T-cell (primary cell): ENCODE data around the gene PRIMA1. TPM values are rescaled to one million over a fixed set of nuclear protein-coding genes. Genes with fewer than 3 reads are reported as not detected.

Experiments
- ATAC-seq, 4 experiments: fragments of 200-7000 bp in 3 of 4; fragments of 150-1000 bp in 1 of 4; cut with Tn5 transposase; replicated peaks in 1 of 4; 1 replicate in 3 of 4; 2 replicates in 1 of 4; pipeline ENCODE4 v1.10.0; 2021; ENCODE audit warnings: moderate library complexity in 3 of 4, mild to moderate bottlenecking in 2 of 4, moderate number of reproducible peaks in 1 of 4
- CTCF ChIA-PET, 2 donors: fragments of 300-600 bp; sonication (Branson Sonifier 250); formaldehyde crosslinking; loops; one replicate each; lab custom pipeline; 2022; ENCODE audit warnings: antibody characterized with exemption in 2 of 2; lab: Charles Lee
- POLR2A ChIA-PET, 2 donors: fragments of 300-600 bp; sonication (Branson Sonifier 250); formaldehyde crosslinking; loops; one replicate each; lab custom pipeline; 2022; ENCODE audit warnings: antibody characterized with exemption in 2 of 2; lab: Charles Lee
- DNase-seq, 35 experiments: peaks; one replicate each; pipeline versions ENCODE4 v3.0.0 to v3.0.0-alpha.2; 2013 to 2023
- H3K27ac ChIP-seq: one replicate; pipeline ENCODE4 v1.5.1; 2013; ENCODE audit warnings: low read length
- H3K27me3 ChIP-seq, 2 experiments: replicated peaks in 1 of 2; 1 replicate in 1 of 2; 2 replicates in 1 of 2; pipeline versions ENCODE4 v1.6.1 to v1.7.0; 2013; ENCODE audit warnings: low read length in 1 of 2, mixed read lengths in 1 of 2; ENCODE audit not compliant: control insufficient read depth in 2 of 2, insufficient read depth in 2 of 2; ENCODE audit errors: extremely low read depth in 1 of 2
- H3K36me3 ChIP-seq, 2 donors: 1 replicate in 1 of 2; 2 replicates in 1 of 2; pipeline versions ENCODE4 v1.6.1 to v1.7.0; 2013; ENCODE audit warnings: low read length in 1 of 2; ENCODE audit not compliant: control insufficient read depth in 2 of 2, insufficient read depth in 1 of 2; ENCODE audit errors: extremely low read depth in 1 of 2
- H3K4me1 ChIP-seq, 2 experiments: 1 replicate in 1 of 2; 2 replicates in 1 of 2; pipeline versions ENCODE4 v1.6.1 to v1.7.0; 2013; ENCODE audit warnings: low read length in 2 of 2, mixed read lengths in 1 of 2; ENCODE audit not compliant: insufficient read depth in 2 of 2, control insufficient read depth in 1 of 2; ENCODE audit errors: extremely low read depth in 1 of 2
- H3K4me3 ChIP-seq, 2 donors: 1 replicate in 1 of 2; 2 replicates in 1 of 2; pipeline versions ENCODE4 v1.5.1 to v1.7.0; 2013; ENCODE audit warnings: mild to moderate bottlenecking in 2 of 2, low read length in 1 of 2, moderate library complexity in 1 of 2; ENCODE audit not compliant: control insufficient read depth in 1 of 2; ENCODE audit errors: extremely low read depth in 1 of 2
- H3K9me3 ChIP-seq: 2 replicates; pipeline ENCODE4 v1.7.0; 2013
- H3K27ac Mint-ChIP-seq, 2 donors: one replicate each; pipeline ENCODE4 v1.8.0; 2020 to 2021; ENCODE audit warnings: mild to moderate bottlenecking in 2 of 2, mixed read lengths in 2 of 2
- H3K27me3 Mint-ChIP-seq, 2 donors: one replicate each; pipeline ENCODE4 v1.8.0; 2021 to 2022; ENCODE audit warnings: mixed read lengths in 2 of 2
- H3K36me3 Mint-ChIP-seq: one replicate; pipeline ENCODE4 v1.8.0; 2021; ENCODE audit warnings: mixed read lengths
- H3K4me1 Mint-ChIP-seq, 3 donors: one replicate each; pipeline ENCODE4 v1.8.0; 2020 to 2022; ENCODE audit warnings: mixed read lengths in 3 of 3, mild to moderate bottlenecking in 1 of 3
- H3K4me3 Mint-ChIP-seq, 3 donors: one replicate each; pipeline ENCODE4 v1.8.0; 2020 to 2022; ENCODE audit warnings: mild to moderate bottlenecking in 3 of 3, mixed read lengths in 3 of 3, moderate library complexity in 3 of 3
- H3K9me3 Mint-ChIP-seq, 3 donors: one replicate each; pipeline ENCODE4 v1.8.0; 2020 to 2022; ENCODE audit warnings: mixed read lengths in 3 of 3
- WGBS: methylation state at CpG from one replicate; pipeline ENCODE4 v1.1.5; 2013; ENCODE audit warnings: missing lambda C conversion rate; ENCODE audit not compliant: insufficient coverage; 5-methylcytosine and 5-hydroxymethylcytosine counted together
- total RNA-seq, 35 experiments: library from RNA in 6 of 35; stranded (reverse) in 6 of 35; fragments of 120-200 nt in 1 of 35; gene quantifications; one replicate each; pipeline versions ENCODE4 v1.2.1 to v1.2.4 and lab custom pipeline; 2013 to 2026

The PRIMA1 gene
- total RNA-seq, 5 donors from 2014 or later (not counting 1 experiment from before 2014, with no cell fraction given) = not detected

- Mint-ChIP-seq H3K9me3 (no peaks in the 10 kb centered on the region), H3K4me3 (no peak overlapping the region), H3K4me1 (no peaks in the 10 kb centered on the region), H3K27ac (no peak overlapping the region), H3K36me3 (no peaks in the 10 kb centered on the region), H3K27me3 (peaks cover 14 to 25% of the 10 kb centered on the region in 2 donors)
- ATAC-seq = no peak
- Histone ChIP-seq H3K27ac (no peak overlapping the region), H3K4me1 (no peaks in the 10 kb centered on the region), H3K4me3 (no peak overlapping the region), H3K36me3 (no peaks in the 10 kb centered on the region), H3K27me3 (peaks cover 0 to 24% of the 10 kb centered on the region in 2 experiments), H3K9me3 (no peaks in the 10 kb centered on the region)
- POLR2A ChIA-PET = no interaction called here
- CTCF ChIA-PET = no interaction called here
- DNase-seq = no peak
- WGBS = no CpG with 5 or more reads among the region's 3 CpGs
These were observed 80.8 kb downstream of the PRIMA1 start for GRCh38 chr14:93707475-93707874.

GRCh38 chr14:93706360-93706955 is 81.8 kb downstream of the PRIMA1 start:
- Mint-ChIP-seq H3K36me3 (no peaks in the 10 kb centered on the region), H3K27ac (no peak overlapping the region), H3K9me3 (peaks cover 0 to 6% (median 0%) of the 10 kb centered on the region in 3 donors), H3K4me1 (no peaks in the 10 kb centered on the region), H3K4me3 (no peak overlapping the region), H3K27me3 (peaks cover 19 to 35% of the 10 kb centered on the region in 2 donors)
- DNase-seq (no peak), ATAC-seq (no peak)
- CTCF ChIA-PET = no interaction called here
- Histone ChIP-seq H3K9me3 (no peaks in the 10 kb centered on the region), H3K4me1 (no peaks in the 10 kb centered on the region), H3K27ac (no peak overlapping the region), H3K4me3 (no peak overlapping the region), H3K36me3 (no peaks in the 10 kb centered on the region), H3K27me3 (peaks cover 0 to 22% of the 10 kb centered on the region in 2 experiments)
- POLR2A ChIA-PET = no interaction called here
- 83% methylated on average over 12 of the region's 21 CpGs for WGBS

GRCh38 chr14:93705513-93706156 is 82.7 kb downstream of the PRIMA1 start:
- CTCF ChIA-PET = no interaction called here
- no peaks in the 10 kb centered on the region for H3K4me1 Mint-ChIP-seq

GRCh38 chr14:93703941-93704340 is 84.3 kb downstream of the PRIMA1 start:
- ChIA-PET CTCF (no interaction called here), POLR2A (no interaction called here)
- Histone ChIP-seq H3K27me3 (peaks cover 0 to 21% of the 10 kb centered on the region in 2 experiments), H3K36me3 (no peaks in the 10 kb centered on the region), H3K4me1 (no peaks in the 10 kb centered on the region), H3K27ac (no peak overlapping the region), H3K9me3 (no peaks in the 10 kb centered on the region), H3K4me3 (no peak overlapping the region)
- no peaks in the 10 kb centered on the region for H3K36me3 Mint-ChIP-seq
- H3K9me3 Mint-ChIP-seq = peaks cover 8 to 18% (median 11%) of the 10 kb centered on the region in 3 donors
- peaks cover 20 to 33% of the 10 kb centered on the region in 2 donors for H3K27me3 Mint-ChIP-seq
- 95% methylated on average over 4 of the region's 6 CpGs for WGBS
- H3K4me1 Mint-ChIP-seq = no peaks in the 10 kb centered on the region
- no peak overlapping the region for H3K27ac Mint-ChIP-seq
- no peak overlapping the region for H3K4me3 Mint-ChIP-seq
- DNase-seq (no peak), ATAC-seq (no peak)

More at GRCh38 chr14:93705513-93706156, 82.7 kb downstream of the PRIMA1 start:
- peaks cover 0 to 6% (median 4%) of the 10 kb centered on the region in 3 donors for H3K9me3 Mint-ChIP-seq
- H3K36me3 Mint-ChIP-seq = no peaks in the 10 kb centered on the region
- H3K36me3 ChIP-seq = no peaks in the 10 kb centered on the region
- H3K27me3 Mint-ChIP-seq = peaks cover 20 to 35% of the 10 kb centered on the region in 2 donors
- H3K4me1 ChIP-seq = no peaks in the 10 kb centered on the region
- no peak overlapping the region for H3K4me3 ChIP-seq
- H3K9me3 ChIP-seq = no peaks in the 10 kb centered on the region
- no peak overlapping the region for H3K4me3 Mint-ChIP-seq
- DNase-seq (no peak), ATAC-seq (no peak)
- no peak overlapping the region for H3K27ac Mint-ChIP-seq
- no peak overlapping the region for H3K27ac ChIP-seq
- H3K27me3 ChIP-seq = peaks cover 0 to 22% of the 10 kb centered on the region in 2 experiments
- WGBS = 86% methylated on average over 14 of the region's 15 CpGs
- POLR2A ChIA-PET = no interaction called here

GRCh38 chr14:93702946-93703345 is 85.3 kb downstream of the PRIMA1 start:
- no peaks in the 10 kb centered on the region for H3K4me1 Mint-ChIP-seq
- ATAC-seq = no peak

GRCh38 chr14:93701562-93701961 is 86.7 kb downstream of the PRIMA1 start:
- Histone ChIP-seq H3K9me3 (no peaks in the 10 kb centered on the region), H3K4me1 (no peaks in the 10 kb centered on the region), H3K4me3 (no peak overlapping the region), H3K36me3 (no peaks in the 10 kb centered on the region), H3K27ac (no peak overlapping the region), H3K27me3 (peaks cover 0 to 18% of the 10 kb centered on the region in 2 experiments)
- Mint-ChIP-seq H3K4me1 (no peaks in the 10 kb centered on the region), H3K27ac (no peak overlapping the region), H3K36me3 (no peaks in the 10 kb centered on the region), H3K4me3 (no peak overlapping the region), H3K9me3 (peaks cover 11 to 24% (median 11%) of the 10 kb centered on the region in 3 donors), H3K27me3 (peaks cover 20 to 33% of the 10 kb centered on the region in 2 donors)
- ChIA-PET CTCF (no interaction called here), POLR2A (no interaction called here)
- DNase-seq (no peak), ATAC-seq (no peak)
- no CpG with 5 or more reads among the region's 2 CpGs for WGBS

More at GRCh38 chr14:93702946-93703345, 85.3 kb downstream of the PRIMA1 start:
- ChIA-PET CTCF (no interaction called here), POLR2A (no interaction called here)
- Histone ChIP-seq H3K36me3 (no peaks in the 10 kb centered on the region), H3K27ac (no peak overlapping the region), H3K27me3 (peaks cover 0 to 18% of the 10 kb centered on the region in 2 experiments), H3K9me3 (no peaks in the 10 kb centered on the region), H3K4me3 (no peak overlapping the region), H3K4me1 (no peaks in the 10 kb centered on the region)
- Mint-ChIP-seq H3K36me3 (no peaks in the 10 kb centered on the region), H3K4me3 (no peak overlapping the region), H3K27me3 (peaks cover 20 to 33% of the 10 kb centered on the region in 2 donors), H3K9me3 (peaks cover 10 to 23% (median 11%) of the 10 kb centered on the region in 3 donors), H3K27ac (no peak overlapping the region)
- no peak for DNase-seq
- WGBS = 62% methylated on average over 4 of the region's 6 CpGs
